Liver (tissue), 9 donors: Measurements from ENCODE around the gene RAB4A. TPM values are rescaled to one million over a fixed set of nuclear protein-coding genes. Genes with fewer than 3 reads are reported as not detected.

ENCODE experiments used
- DNase-seq: peaks from one replicate; pipeline ENCODE4 v3.0.0-alpha.2; 2017; ENCODE audit warnings: low spot score
- H3K27ac ChIP-seq, 2 donors: one replicate each; pipeline ENCODE4 v1.7.0; 2013; ENCODE audit warnings: inconsistent platforms in 2 of 2, low read length in 2 of 2, control low read depth in 1 of 2, low read depth in 1 of 2, mild to moderate bottlenecking in 1 of 2
- H3K27me3 ChIP-seq, 4 donors: one replicate each; pipeline versions ENCODE4 v1.6.1 to v1.7.0; 2013; ENCODE audit warnings: low read length in 3 of 4, inconsistent platforms in 1 of 4, mild to moderate bottlenecking in 1 of 4, moderate library complexity in 1 of 4; ENCODE audit not compliant: control insufficient read depth in 4 of 4, insufficient read depth in 4 of 4
- H3K36me3 ChIP-seq, 4 donors: one replicate each; pipeline versions ENCODE4 v1.6.1 to v1.7.0; 2013; ENCODE audit warnings: low read length in 3 of 4, mild to moderate bottlenecking in 3 of 4, low read depth in 1 of 4, moderate library complexity in 1 of 4; ENCODE audit not compliant: control insufficient read depth in 4 of 4, insufficient read depth in 3 of 4
- H3K4me1 ChIP-seq, 4 donors: one replicate each; pipeline versions ENCODE4 v1.6.1 to v1.7.0; 2013; ENCODE audit warnings: low read length in 3 of 4, mild to moderate bottlenecking in 3 of 4, moderate library complexity in 1 of 4; ENCODE audit not compliant: control insufficient read depth in 4 of 4, insufficient read depth in 4 of 4
- H3K4me3 ChIP-seq, 3 donors: one replicate each; pipeline versions ENCODE4 v1.6.1 to v1.7.0; 2013; ENCODE audit warnings: low read length in 3 of 3, control low read depth in 1 of 3, low read depth in 1 of 3, mild to moderate bottlenecking in 1 of 3
- H3K9ac ChIP-seq, 2 donors: one replicate each; pipeline ENCODE4 v1.7.0; 2013; ENCODE audit warnings: low read length in 2 of 2, mild to moderate bottlenecking in 2 of 2, moderate library complexity in 2 of 2, control low read depth in 1 of 2, low read depth in 1 of 2
- H3K9me3 ChIP-seq, 4 donors: one replicate each; pipeline versions ENCODE4 v1.6.1 to v1.7.0; 2013; ENCODE audit warnings: low read length in 3 of 4; ENCODE audit not compliant: control insufficient read depth in 4 of 4
- ATF3 ChIP-seq: IDR thresholded peaks from 2 replicates; pipeline ENCODE4 v1.6.1; 2016; ENCODE audit warnings: antibody characterized with exemption
- CTCF ChIP-seq: fragments of 150-350 bp; IDR thresholded peaks from 2 replicates; pipeline ENCODE4 v1.5.1; 2017; ENCODE audit warnings: improper control_type of control experiment, low read depth, low read length; ENCODE audit not compliant: missing input control
- EGR1 ChIP-seq, 2 donors: IDR thresholded peaks; 2 replicates each; pipeline ENCODE4 v1.6.1; 2016 to 2018; ENCODE audit warnings: antibody characterized with exemption in 2 of 2, low read depth in 2 of 2
- GABPA ChIP-seq, 2 donors: IDR thresholded peaks in 1 of 2; conservative IDR thresholded peaks in 1 of 2; 2 replicates each; pipeline ENCODE4 v1.6.1; 2016; ENCODE audit warnings: antibody characterized with exemption in 2 of 2, mild to moderate bottlenecking in 1 of 2, moderate library complexity in 1 of 2
- HNF4A ChIP-seq, 2 donors: conservative IDR thresholded peaks; 2 replicates each; pipeline ENCODE4 v1.6.1; 2016; ENCODE audit warnings: antibody characterized with exemption in 2 of 2, mild to moderate bottlenecking in 2 of 2
- HNF4G ChIP-seq: IDR thresholded peaks from 2 replicates; pipeline ENCODE4 v1.6.1; 2016; ENCODE audit warnings: antibody characterized with exemption
- JUND ChIP-seq, 2 donors: IDR thresholded peaks; 2 replicates each; pipeline ENCODE4 v1.6.1; 2016; ENCODE audit warnings: antibody characterized with exemption in 2 of 2
- MAX ChIP-seq: IDR thresholded peaks from 2 replicates; pipeline ENCODE4 v1.6.1; 2016; ENCODE audit warnings: antibody characterized with exemption
- NR2F2 ChIP-seq: IDR thresholded peaks from 2 replicates; pipeline ENCODE4 v1.6.1; 2016; ENCODE audit warnings: antibody characterized with exemption
- RAD21 ChIP-seq, 2 donors: IDR thresholded peaks; 2 replicates each; pipeline ENCODE4 v1.6.1; 2016; ENCODE audit warnings: antibody characterized with exemption in 2 of 2, mild to moderate bottlenecking in 2 of 2
- REST ChIP-seq: IDR thresholded peaks from 2 replicates; pipeline ENCODE4 v1.6.1; 2016; ENCODE audit warnings: antibody characterized with exemption, mild to moderate bottlenecking
- RXRA ChIP-seq, 2 donors: IDR thresholded peaks; 2 replicates each; pipeline ENCODE4 v1.6.1; 2017 to 2018; ENCODE audit warnings: antibody characterized with exemption in 2 of 2, mild to moderate bottlenecking in 1 of 2
- SP1 ChIP-seq: IDR thresholded peaks from 2 replicates; pipeline ENCODE4 v1.6.1; 2018; ENCODE audit warnings: antibody characterized with exemption, mild to moderate bottlenecking
- TAF1 ChIP-seq: conservative IDR thresholded peaks from 2 replicates; pipeline ENCODE4 v1.6.1; 2016; ENCODE audit warnings: antibody characterized with exemption, mild to moderate bottlenecking
- YY1 ChIP-seq: IDR thresholded peaks from 2 replicates; pipeline ENCODE4 v1.6.1; 2016; ENCODE audit warnings: antibody characterized with exemption, mild to moderate bottlenecking
- WGBS: extraction: QIAGEN DNeasy Blood & Tissue Kit; methylation state at CpG from one replicate; pipeline ENCODE4 v1.1.7; 2013; 5-methylcytosine and 5-hydroxymethylcytosine counted together
- polyA plus RNA-seq, 2 donors: library from polyadenylated mRNA; stranded (reverse) in 1 of 2; unstranded in 1 of 2; fragments of 200-250 nt in 1 of 2; fragments of >200 nt in 1 of 2; fragmentation: Nextera tagmentation in 1 of 2; extraction: Ambion mirVana in 1 of 2; gene quantifications; one replicate each; pipeline versions ENCODE4 v1.2.1 to v1.2.3, GENCODE V29; 2013 to 2015
- total RNA-seq, 2 donors: library from RNA; depleted of rRNA; stranded (reverse); fragments of >200 nt; gene quantifications; one replicate each; pipeline ENCODE4 v1.2.3, GENCODE V29; 2014
- donor health status: healthy.
- donor health status: healthy.
- donor health status: healthy.
- donor health status: healthy.
- donor health status: healthy.

Gene RAB4A
- total and polyA plus RNA-seq, 4 donors = 16.5 to 51.9 (median 29.5) TPM

GRCh38 chr1:229222081-229222480 is 48.8 kb upstream of the RAB4A start:
- no peaks in the 10 kb centered on the region for H3K36me3 ChIP-seq
- H3K27ac ChIP-seq = peak overlapping the region; percentile 95
- 93% methylated on average over 3 of the region's 3 CpGs for WGBS
- H3K9ac ChIP-seq = peak overlapping the region in 1 of 2 donors; percentile 2
- no peak for DNase-seq
- no peak overlapping the region for H3K4me3 ChIP-seq
- H3K27me3 ChIP-seq = no peaks in the 10 kb centered on the region
- peaks cover 0 to 31% (median 7%) of the 10 kb centered on the region in 4 donors for H3K4me1 ChIP-seq
- TF ChIP-seq GABPA (IDR thresholded peaks at IDR 0.05 in 1 of 2, conservative IDR thresholded peaks at IDR 0.05 in 1 of 2) (no peak), TAF1 (no peak)
- H3K9me3 ChIP-seq = no peaks in the 10 kb centered on the region

- H3K4me3 ChIP-seq = no peak overlapping the region
- H3K27me3 ChIP-seq = no peaks in the 10 kb centered on the region
- TF ChIP-seq RXRA (IDR thresholded peaks at IDR 0.05) (peak; percentile 75 to 81), RAD21 (IDR thresholded peaks at IDR 0.05) (peak; percentile 11 to 50), MAX (peak; percentile 62), NR2F2 (no peak), EGR1 (IDR thresholded peaks at IDR 0.05; ENCODE audit: low read depth in 2 of 2) (no peak), REST (peak; percentile 63), JUND (IDR thresholded peaks at IDR 0.05) (peak in 1 of 2 donors; percentile 77), ATF3 (peak; percentile 34), SP1 (peak; percentile 89), HNF4A (conservative IDR thresholded peaks at IDR 0.05) (peak; percentile 84 to 87), YY1 (peak; percentile 66)
- no peaks in the 10 kb centered on the region for H3K36me3 ChIP-seq
- no peak for DNase-seq
- WGBS = 40% methylated on average over 8 of the region's 8 CpGs
- peak overlapping the region; percentile 11 to 15 for H3K9ac ChIP-seq
- no peaks in the 10 kb centered on the region for H3K9me3 ChIP-seq
- H3K27ac ChIP-seq = peak overlapping the region; percentile 75 to 81
- H3K4me1 ChIP-seq = peaks cover 0 to 35% (median 9%) of the 10 kb centered on the region in 4 donors
These were observed 47.4 kb upstream of the RAB4A start for GRCh38 chr1:229223498-229223897.

- WGBS = 91% methylated on average over 2 of the region's 2 CpGs
- Histone ChIP-seq H3K9me3 (no peaks in the 10 kb centered on the region), H3K27ac (peak overlapping the region in 1 of 2 donors; percentile 8), H3K9ac (no peak overlapping the region), H3K27me3 (no peaks in the 10 kb centered on the region), H3K4me1 (peaks cover 1 to 40% (median 12%) of the 10 kb centered on the region in 4 donors), H3K36me3 (no peaks in the 10 kb centered on the region), H3K4me3 (no peak overlapping the region)
- no peak for DNase-seq
- TF ChIP-seq GABPA (IDR thresholded peaks at IDR 0.05 in 1 of 2, conservative IDR thresholded peaks at IDR 0.05 in 1 of 2) (no peak), CTCF (no peak), HNF4G (no peak), NR2F2 (no peak)
These were observed 46.6 kb upstream of the RAB4A start for GRCh38 chr1:229224308-229224707.
